MG63 (cell line): ENCODE measurements around the gene TTC33. TPM values are rescaled to one million over a fixed set of nuclear protein-coding genes. Genes with fewer than 3 reads are reported as not detected.
"Not testable (repeated sequence)": the region's sequence is repeated elsewhere in the genome, so short reads cannot be mapped to it uniquely, and the experiment has no call there.

Source experiments
- DNase-seq: peaks from one replicate; pipeline ENCODE4 v3.0.0-alpha.2; 2020
- H3K27me3 ChIP-seq: fragments of 250-450 bp; sonication (Bioruptor Pico); 2 replicates; pipeline ENCODE4 v1.5.1; 2020; ENCODE audit warnings: mild to moderate bottlenecking, moderate library complexity
- H3K36me3 ChIP-seq: fragments of 250-450 bp; sonication (Bioruptor Pico); 2 replicates; pipeline ENCODE4 v1.5.1; 2020; ENCODE audit warnings: mild to moderate bottlenecking, moderate library complexity
- H3K4me3 ChIP-seq: fragments of 250-450 bp; sonication (Bioruptor Pico); 2 replicates; pipeline ENCODE4 v1.5.1; 2020; ENCODE audit warnings: mild to moderate bottlenecking, moderate library complexity
- H3K9me3 ChIP-seq: fragments of 250-450 bp; sonication (Bioruptor Pico); 2 replicates; pipeline ENCODE4 v1.5.1; 2020; ENCODE audit warnings: mild to moderate bottlenecking, moderate library complexity
- total RNA-seq: library from RNA; depleted of rRNA; stranded (reverse); fragments of >200 nt; shearing (Covaris generic); gene quantifications from 2 replicates; pipeline ENCODE4 v1.2.3, GENCODE V29; 2014; ENCODE audit warnings: low replicate concordance

TTC33 gene
- total RNA-seq, 1 experiment from 2014 or later = 16.3 TPM

DNA sequence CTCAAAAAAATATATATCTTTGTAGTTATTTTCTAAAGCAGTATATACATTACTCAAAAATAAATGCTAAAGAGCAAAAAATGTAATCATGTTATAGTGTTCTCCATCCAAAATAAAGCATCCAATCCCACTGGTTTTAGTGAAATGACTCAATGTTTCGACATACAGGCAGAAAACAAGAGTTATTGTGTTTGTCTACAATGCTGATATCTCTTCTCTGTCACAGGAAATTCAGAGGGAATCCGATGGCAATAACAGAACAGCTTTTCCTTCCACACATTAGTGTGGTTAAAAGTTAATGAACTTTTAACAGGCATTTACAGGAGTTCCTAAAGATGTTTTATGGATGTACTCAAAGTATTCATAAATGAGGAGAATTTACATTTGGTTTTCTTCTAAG lies 12.0 kb downstream of the TTC33 start:
- no peak overlapping the region for H3K4me3 ChIP-seq
- no peak for DNase-seq
- H3K9me3 ChIP-seq = peaks cover 8% of the 10 kb centered on the region
- peaks cover 45% of the 10 kb centered on the region for H3K36me3 ChIP-seq
- no peaks in the 10 kb centered on the region for H3K27me3 ChIP-seq

DNA sequence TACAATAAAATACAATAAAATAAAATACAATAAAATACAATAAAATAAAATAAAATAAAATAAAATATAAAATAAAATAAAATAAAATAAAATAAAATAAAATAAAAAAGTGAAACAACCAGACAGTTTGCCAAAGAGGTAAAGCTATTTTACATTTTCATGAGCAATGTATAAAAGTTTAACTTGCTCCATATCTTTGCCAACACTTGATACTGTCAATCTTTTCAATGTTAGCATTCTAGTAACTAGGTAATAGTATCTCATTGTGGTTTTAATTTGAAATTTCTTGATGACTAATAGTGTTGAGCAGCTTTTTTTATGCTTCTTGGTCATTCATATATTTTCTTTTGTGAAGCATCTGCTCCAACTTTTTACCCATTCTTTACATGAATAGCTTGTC lies 17.3 kb downstream of the TTC33 start:
- H3K27me3 ChIP-seq = no peaks in the 10 kb centered on the region
- peaks cover 11% of the 10 kb centered on the region for H3K9me3 ChIP-seq
- no peak for DNase-seq
- no peak overlapping the region for H3K4me3 ChIP-seq
- H3K36me3 ChIP-seq = peaks cover 46% of the 10 kb centered on the region

DNA sequence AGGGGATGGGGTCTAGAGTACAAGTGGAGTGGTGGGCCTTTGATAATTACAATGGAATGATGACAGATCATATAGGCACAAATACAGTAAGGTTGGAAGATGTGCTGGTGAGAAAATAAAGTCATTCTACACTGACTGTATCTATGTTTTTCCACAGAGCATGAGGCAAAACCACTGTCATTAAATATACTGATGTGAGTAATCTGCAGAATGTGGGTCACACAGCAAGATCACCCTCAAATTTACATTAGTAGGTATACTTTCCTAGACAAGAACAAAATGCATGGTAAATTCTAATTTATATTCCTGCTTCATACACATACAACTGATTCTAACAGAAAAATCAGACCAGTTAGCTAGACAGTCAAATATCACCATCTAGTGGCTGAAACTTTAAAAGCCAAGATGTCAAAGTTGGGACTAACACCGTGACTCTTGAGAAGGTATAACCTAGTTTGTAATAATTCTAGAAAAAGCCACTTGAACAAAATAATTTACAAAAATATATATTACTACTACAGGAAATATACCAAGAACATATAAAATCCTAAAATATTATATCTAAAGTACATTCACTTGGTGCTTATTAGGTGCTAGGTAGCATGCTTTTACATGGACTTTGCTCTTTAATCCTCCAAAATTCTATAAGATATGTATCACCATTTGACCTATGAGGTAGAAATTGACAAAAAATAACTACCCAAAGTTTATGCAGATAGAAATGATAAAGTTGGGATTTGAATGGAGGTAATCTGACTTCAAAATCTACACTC lies 19.5 kb downstream of the TTC33 start:
- Histone ChIP-seq H3K4me3 (no peak overlapping the region), H3K27me3 (no peaks in the 10 kb centered on the region), H3K36me3 (peaks cover 28% of the 10 kb centered on the region), H3K9me3 (peaks cover 11% of the 10 kb centered on the region)
- DNase-seq = no peak

DNA sequence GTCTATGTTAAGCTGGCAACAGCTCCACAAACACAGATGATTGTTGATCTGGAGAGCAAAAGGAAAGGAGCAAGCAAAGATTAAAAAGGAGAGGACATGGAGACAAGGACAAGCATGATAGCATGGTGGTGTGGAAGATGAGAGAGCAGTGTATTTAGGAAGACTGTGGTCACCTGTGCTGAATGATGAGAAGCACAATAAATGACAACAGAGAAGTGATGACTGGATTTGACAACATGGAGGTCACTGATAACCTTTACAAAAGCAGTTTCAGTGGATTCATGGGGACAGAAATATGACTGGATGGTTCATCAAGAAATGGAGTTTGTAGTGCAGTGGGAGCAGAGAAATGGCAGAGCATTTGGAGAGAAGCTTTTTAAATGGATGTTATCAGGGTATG lies 20.2 kb downstream of the TTC33 start:
- DNase-seq = no peak
- Histone ChIP-seq H3K36me3 (peaks cover 21% of the 10 kb centered on the region), H3K9me3 (peaks cover 11% of the 10 kb centered on the region)

DNA sequence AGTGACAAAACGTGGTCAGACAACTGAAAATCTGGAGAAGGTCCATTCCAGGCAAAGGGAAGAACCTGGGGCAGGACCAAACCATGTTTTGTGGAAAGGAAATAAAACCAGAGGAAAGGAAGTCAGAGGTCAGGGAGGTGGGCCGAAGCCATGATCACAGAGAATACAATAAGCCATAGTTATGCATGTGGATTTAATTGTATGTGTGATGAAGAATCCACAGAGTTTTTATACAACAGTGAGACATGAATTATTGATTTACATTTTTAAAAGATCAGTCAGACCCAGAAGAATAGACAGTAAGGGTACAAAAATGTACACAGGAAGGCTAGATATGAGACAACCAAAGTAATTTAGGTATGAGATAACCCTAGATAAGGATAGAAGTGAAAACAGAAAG lies 20.8 kb downstream of the TTC33 start:
- no peak for DNase-seq
- Histone ChIP-seq H3K27me3 (no peaks in the 10 kb centered on the region), H3K9me3 (peaks cover 9% of the 10 kb centered on the region), H3K36me3 (peaks cover 17% of the 10 kb centered on the region), H3K4me3 (no peak overlapping the region)

More for the DNA sequence above, 20.2 kb downstream of the TTC33 start:
- H3K4me3 ChIP-seq = no peak overlapping the region
- H3K27me3 ChIP-seq = no peaks in the 10 kb centered on the region

DNA sequence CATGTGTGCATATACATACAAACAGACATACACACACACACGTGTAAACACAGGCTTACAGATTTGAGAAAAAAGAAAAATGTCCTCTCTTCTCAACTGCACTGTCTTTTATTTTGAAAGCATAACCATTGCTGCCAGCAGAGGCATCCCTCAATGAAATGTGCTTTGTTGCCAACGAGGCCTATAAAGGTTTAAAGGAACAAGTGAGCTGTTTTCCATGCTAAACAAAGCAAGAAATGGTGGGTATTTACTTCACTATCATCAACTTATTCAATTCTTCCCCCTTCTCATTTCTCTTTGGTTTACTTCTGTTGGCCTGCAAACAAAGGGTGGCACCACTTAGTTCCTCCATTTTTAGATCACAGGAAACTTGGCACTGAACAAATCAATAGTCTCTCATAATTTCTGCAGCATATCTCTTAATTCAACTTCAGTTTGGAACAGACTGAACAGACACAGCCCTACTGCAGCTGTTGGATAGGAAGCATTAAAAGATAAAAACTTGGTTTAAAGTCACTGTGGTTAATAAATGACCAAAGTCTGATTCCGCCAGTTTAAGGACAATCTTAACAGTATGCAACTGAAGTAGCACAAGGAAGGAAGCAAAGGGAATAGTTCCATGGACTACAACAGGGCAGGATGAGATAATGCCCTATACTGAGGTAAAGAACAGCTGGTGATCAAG lies 21.7 kb downstream of the TTC33 start:
- Histone ChIP-seq H3K27me3 (no peaks in the 10 kb centered on the region), H3K36me3 (peaks cover 8% of the 10 kb centered on the region), H3K9me3 (peaks cover 6% of the 10 kb centered on the region), H3K4me3 (no peak overlapping the region)
- DNase-seq = no peak

DNA sequence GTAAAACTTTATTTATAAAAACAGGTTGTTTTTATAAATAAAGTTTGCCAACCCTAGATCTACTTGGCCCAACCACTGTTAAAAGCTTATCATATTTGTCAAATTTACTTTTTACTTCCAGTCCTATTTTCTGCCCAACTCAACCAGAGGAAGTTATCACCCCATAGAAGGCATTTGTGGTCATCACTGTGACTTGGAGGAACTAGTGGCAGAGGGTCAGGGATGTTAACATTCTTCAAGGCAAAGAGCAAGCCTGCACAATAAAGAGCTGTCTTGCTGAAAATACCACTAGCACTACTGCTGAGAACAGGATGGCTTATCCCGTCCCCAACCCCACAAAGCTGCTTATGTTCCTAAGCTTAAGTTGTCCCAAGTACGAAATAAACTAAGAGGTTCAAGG lies 22.3 kb downstream of the TTC33 start:
- Histone ChIP-seq H3K9me3 (no peaks in the 10 kb centered on the region), H3K4me3 (no peak overlapping the region), H3K27me3 (no peaks in the 10 kb centered on the region), H3K36me3 (peaks cover 3% of the 10 kb centered on the region; the same call in 1 of the 2 replicates)
- no peak for DNase-seq

DNA sequence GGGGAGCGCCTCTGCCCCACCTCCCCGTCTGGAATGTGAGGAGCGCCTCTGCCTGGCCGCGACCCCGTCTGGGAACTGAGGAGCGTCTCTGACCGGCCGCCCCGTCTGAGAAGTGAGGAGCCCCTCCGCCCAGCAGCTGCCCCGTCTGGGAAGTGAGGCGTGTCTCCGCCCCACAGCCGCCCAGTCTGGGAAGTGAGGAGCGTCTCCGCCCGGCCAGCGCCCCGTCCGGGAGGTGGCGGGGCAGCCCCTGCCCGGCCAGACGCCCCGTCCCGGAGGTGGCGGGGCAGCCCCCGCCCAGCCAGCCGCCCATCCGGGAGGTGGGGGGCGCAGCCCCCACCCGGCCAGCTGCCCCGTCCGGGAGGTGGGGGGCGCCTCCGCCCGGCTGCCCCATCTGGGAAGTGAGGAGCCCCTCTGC lies 33.3 kb downstream of the TTC33 start:
- H3K4me3 ChIP-seq, H3K9me3 ChIP-seq, H3K36me3 ChIP-seq, DNase-seq, H3K27me3 ChIP-seq: not testable (repeated sequence)

DNA sequence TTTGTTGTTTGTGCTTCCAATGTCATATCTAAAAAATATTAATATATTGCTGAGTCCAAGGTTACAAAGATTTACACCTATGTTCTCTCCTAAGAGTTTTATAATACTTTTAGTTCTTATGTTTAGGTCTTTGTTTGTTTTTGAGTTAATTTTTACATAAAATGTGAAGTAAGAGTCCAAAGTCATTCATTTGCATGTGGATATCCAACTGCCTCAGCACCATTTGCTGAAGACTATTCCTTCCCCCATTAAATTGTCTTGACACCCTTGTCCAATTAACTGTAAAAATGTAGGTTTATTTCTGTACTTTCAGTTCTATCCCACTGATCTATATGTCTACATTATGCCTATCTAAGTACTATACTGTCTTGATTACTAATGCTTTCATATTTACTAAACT lies 35.7 kb downstream of the TTC33 start:
- peaks cover 8% of the 10 kb centered on the region for H3K36me3 ChIP-seq
- no peaks in the 10 kb centered on the region for H3K27me3 ChIP-seq
- H3K4me3 ChIP-seq = no peak overlapping the region
- H3K9me3 ChIP-seq = no peaks in the 10 kb centered on the region; the same call in none of the 2 replicates
- no peak for DNase-seq

DNA sequence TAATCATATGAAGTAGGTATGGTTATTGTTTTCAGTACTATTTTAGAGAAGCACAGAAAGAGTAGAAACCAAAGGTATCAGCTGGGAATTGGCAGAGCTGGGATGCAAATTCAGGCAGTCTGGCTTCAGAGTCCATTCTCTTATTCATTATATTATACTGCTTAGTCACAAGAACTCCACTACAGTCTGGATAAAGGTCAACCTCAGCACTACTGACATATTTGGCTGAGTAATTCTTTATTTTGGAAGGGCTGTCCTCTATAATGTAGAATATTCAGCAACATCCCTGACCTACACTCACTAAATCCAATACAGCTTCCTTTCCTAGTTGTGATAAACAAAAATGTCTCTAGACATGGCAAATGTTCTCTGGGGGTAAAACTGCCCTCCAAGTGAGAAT lies 38.5 kb downstream of the TTC33 start:
- Histone ChIP-seq H3K9me3 (no peaks in the 10 kb centered on the region; the same call in 1 of the 2 replicates), H3K36me3 (peaks cover 8% of the 10 kb centered on the region), H3K4me3 (no peak overlapping the region), H3K27me3 (no peaks in the 10 kb centered on the region)
- peak; percentile 23 for DNase-seq

DNA sequence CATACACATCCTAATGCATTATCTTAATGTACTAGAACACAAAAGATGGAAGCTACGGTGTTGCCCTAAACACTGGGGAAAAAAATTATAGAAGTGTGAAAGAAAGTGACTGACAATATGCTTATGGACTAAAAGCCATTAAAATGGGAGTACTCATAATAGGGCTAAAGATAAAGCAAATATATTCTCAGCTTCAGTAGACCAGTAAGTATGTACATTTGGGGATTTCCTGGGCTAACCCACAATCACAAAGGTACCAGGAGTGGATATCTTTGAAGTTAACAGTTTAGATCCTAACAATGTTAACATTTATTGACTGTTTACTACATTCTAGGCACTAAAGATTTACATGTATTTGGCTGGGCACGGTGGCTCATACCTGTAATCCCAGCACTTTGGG lies 39.2 kb downstream of the TTC33 start:
- Histone ChIP-seq H3K9me3 (no peaks in the 10 kb centered on the region; the same call in 1 of the 2 replicates), H3K27me3 (no peaks in the 10 kb centered on the region), H3K4me3 (no peak overlapping the region), H3K36me3 (peaks cover 8% of the 10 kb centered on the region)
- DNase-seq = no peak

DNA sequence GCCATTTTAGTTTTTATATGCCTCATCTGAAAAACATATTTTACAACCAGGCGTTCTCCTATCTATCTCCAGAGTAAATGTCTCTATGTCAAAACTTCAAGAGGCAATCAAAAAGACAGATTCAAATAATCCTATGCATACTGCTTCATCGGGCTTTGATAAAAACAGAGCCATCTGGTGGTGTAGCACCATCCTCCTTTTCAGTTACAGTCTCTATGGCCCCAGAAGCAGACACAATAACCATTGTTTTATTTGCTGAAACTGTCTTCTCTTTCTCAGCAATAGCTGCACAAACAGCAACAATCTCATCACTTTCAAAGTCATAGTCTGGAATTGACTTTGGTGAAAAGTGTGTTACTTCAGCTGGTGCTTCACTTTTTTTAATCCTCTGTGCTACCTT lies 39.8 kb downstream of the TTC33 start:
- Histone ChIP-seq H3K27me3 (no peaks in the 10 kb centered on the region), H3K36me3 (peaks cover 8% of the 10 kb centered on the region), H3K9me3 (no peaks in the 10 kb centered on the region; the same call in 1 of the 2 replicates), H3K4me3 (no peak overlapping the region)
- DNase-seq = no peak

DNA sequence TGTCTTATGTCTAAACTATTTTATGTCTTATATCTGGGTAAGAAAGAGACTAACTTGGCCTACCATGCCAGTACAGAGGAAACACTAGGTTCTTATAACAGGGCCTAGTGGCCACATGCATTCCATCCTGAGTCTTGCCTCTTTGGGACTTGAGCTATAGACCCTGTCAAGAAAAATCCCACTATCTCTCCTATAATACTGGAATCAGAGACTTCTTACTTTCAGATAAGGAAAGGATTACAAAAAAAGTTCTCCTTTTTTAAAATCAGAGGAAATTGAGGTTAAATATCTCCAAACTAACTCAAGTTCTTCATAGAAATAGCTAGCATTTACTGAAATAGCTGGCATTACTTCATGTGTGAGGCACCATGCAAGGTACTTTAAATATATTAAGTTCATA lies 41.8 kb downstream of the TTC33 start:
- DNase-seq = no peak
- H3K27me3 ChIP-seq = no peaks in the 10 kb centered on the region
- peaks cover 6% of the 10 kb centered on the region; the same call in 1 of the 2 replicates for H3K9me3 ChIP-seq
- no peak overlapping the region for H3K4me3 ChIP-seq
- peaks cover 14% of the 10 kb centered on the region for H3K36me3 ChIP-seq

DNA sequence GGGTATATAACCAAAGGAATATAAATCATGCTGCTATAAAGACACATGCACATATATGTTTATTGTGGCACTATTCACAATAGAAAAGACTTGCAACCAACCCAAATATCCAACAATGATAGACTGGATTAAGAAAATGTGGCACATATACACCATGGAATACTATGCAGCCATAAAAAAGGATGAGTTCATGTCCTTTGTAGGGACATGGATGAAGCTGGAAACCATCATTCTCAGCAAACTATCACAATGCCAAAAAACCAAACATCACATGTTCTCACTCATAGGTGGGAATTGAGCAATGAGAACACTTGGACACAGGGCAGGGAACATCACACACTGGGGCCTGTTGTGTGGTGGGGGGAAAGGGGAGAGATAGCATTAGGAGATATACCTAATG lies 45.2 kb downstream of the TTC33 start:
- H3K4me3 ChIP-seq, H3K27me3 ChIP-seq, H3K9me3 ChIP-seq, DNase-seq, H3K36me3 ChIP-seq: not testable (repeated sequence)

DNA sequence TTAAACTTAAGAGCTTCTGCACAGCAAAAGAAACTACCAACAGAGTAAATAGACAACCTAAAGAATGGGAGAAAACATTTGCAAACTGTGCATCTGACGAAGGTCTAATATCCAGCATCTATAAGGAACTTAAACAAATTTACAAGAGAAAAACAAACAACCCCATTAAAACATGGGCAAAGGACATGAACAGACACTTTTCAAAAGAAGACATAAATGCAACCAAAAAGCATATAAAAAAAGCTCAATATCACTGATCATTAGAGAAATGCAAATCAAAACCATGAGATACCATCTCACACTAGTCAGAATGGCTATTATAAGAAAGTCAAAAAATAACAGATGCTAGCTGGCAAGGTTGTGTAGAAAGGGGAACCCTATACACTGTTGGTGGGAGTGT lies 50.3 kb downstream of the TTC33 start:
- H3K9me3 ChIP-seq = peaks cover 30% of the 10 kb centered on the region
- H3K27me3 ChIP-seq, H3K4me3 ChIP-seq, DNase-seq, H3K36me3 ChIP-seq: not testable (repeated sequence)

DNA sequence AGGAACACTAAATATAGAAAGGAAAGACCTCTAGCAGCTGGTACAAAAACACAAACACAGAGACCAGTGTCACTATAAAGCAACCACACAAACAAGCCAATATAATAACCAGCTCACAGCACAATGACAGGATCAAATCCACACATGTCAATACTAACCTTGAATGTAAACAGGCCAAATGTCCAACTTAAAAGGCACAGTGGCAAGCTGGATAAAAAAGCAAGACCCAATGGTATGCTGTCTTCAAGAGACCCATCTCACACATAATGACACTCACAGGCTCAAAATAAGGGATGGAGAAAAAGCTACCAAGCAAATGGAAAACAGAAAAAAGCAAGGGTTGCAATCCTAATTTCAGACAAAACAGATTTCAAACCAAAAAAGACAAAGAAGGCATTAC lies 53.7 kb downstream of the TTC33 start:
- not testable (repeated sequence) for H3K36me3 ChIP-seq, H3K27me3 ChIP-seq, H3K4me3 ChIP-seq, DNase-seq
- peaks cover 25% of the 10 kb centered on the region for H3K9me3 ChIP-seq

DNA sequence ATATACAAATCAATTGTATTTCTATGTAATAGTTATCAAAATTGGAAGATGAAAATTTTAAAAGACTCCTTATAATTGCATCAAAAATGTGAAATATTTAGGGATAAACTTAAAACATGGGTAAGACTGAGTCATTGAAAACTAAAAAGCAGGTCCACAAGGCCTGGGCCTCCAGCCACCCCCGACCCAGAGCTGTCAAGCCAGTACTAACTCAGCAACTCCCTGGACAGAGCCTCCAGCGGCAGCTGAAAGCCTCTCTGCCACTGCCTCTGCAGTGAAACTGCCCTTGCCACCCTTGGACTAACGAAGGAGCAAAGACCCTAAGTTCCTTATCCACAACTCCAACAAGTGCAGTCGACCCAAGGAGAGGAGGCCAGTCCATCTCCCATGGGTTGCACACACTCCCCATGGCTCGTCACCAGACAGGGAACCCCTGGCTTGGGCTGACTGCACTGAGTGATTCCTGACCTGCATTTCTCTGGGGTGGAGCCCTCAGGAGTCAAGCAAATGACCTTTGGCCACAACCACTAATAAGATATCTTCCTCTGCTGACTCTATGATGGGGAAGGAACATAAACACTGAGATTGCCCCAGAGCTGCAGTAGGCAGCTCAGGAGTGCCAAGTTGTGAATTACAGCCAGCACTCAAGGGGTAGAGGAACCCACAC lies 55.5 kb downstream of the TTC33 start:
- DNase-seq = no peak
- no peak overlapping the region for H3K4me3 ChIP-seq
- peaks cover 21% of the 10 kb centered on the region for H3K9me3 ChIP-seq
- H3K27me3 ChIP-seq = no peaks in the 10 kb centered on the region
- H3K36me3 ChIP-seq = peaks cover 2% of the 10 kb centered on the region; the same call in 1 of the 2 replicates
